Measurements from ENCODE around the gene KIAA1671. TPM values are rescaled to one million over a fixed set of nuclear protein-coding genes. Genes with fewer than 3 reads are reported as not detected.

The KIAA1671 gene
- total and polyA plus RNA-seq, 2 of the 4 experiments (the other 2 are of a cell fraction), result 0.02 TPM; not detected in 1

DNA sequence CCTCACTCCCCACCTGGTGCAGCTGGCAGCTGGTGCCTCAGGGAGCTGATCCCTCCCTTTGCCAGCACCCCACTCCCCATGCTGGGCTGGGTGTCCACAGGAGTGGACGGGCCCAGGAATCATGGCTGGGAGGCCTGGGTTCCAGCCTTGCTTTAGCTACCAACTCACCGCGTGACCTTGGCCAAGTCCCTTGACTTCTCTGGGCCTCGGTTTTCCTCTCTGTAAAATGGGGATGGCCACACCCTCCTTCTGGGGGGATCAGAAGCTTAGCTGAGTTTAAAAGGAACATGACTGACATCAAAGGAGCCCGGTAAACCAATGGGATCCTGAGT is 116.9 kb downstream of the KIAA1671 start:
- TF ChIP-seq BHLHE40 (IDR thresholded peaks at IDR 0.05; ENCODE audit: low read depth, low read length), result no peak
- TF ChIP-seq POLR2A (IDR thresholded peaks at IDR 0.05; ENCODE audit: low read depth, low read length), result no peak
- no peak for TF ChIP-seq RAD21 (IDR thresholded peaks at IDR 0.05; ENCODE audit: low read length)
- no peak for TF ChIP-seq RCOR1 (IDR thresholded peaks at IDR 0.05; ENCODE audit: insufficient replicate concordance, low read length)
- TF ChIP-seq SMC3 (IDR thresholded peaks at IDR 0.05; ENCODE audit: low read depth, low read length), result no peak
- TF ChIP-seq RFX5 (IDR thresholded peaks at IDR 0.05; ENCODE audit: low read depth, low read length), result no peak
- TF ChIP-seq FOS (IDR thresholded peaks at IDR 0.05; ENCODE audit: low read depth, low read length), result no peak
- no peak for TF ChIP-seq MAZ (IDR thresholded peaks at IDR 0.05; ENCODE audit: borderline replicate concordance, low read depth, low read length)
- TF ChIP-seq, protein P1, sequence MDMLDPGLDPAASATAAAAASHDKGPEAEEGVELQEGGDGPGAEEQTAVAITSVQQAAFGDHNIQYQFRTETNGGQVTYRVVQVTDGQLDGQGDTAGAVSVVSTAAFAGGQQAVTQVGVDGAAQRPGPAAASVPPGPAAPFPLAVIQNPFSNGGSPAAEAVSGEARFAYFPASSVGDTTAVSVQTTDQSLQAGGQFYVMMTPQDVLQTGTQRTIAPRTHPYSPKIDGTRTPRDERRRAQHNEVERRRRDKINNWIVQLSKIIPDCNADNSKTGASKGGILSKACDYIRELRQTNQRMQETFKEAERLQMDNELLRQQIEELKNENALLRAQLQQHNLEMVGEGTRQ (IDR thresholded peaks at IDR 0.05; ENCODE audit: low read depth, low read length), result no peak
- no peak for TF ChIP-seq NFE2L2 (IDR thresholded peaks at IDR 0.05; ENCODE audit: low read depth, low read length)
- TF ChIP-seq, protein P2, sequence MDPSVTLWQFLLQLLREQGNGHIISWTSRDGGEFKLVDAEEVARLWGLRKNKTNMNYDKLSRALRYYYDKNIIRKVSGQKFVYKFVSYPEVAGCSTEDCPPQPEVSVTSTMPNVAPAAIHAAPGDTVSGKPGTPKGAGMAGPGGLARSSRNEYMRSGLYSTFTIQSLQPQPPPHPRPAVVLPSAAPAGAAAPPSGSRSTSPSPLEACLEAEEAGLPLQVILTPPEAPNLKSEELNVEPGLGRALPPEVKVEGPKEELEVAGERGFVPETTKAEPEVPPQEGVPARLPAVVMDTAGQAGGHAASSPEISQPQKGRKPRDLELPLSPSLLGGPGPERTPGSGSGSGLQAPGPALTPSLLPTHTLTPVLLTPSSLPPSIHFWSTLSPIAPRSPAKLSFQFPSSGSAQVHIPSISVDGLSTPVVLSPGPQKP (IDR thresholded peaks at IDR 0.05; ENCODE audit: borderline replicate concordance, low read depth, low read length), result no peak
- TF ChIP-seq MAFK (IDR thresholded peaks at IDR 0.05; ENCODE audit: low read depth, low read length), result no peak
- TF ChIP-seq CEBPB (IDR thresholded peaks at IDR 0.05; ENCODE audit: low read depth, low read length), result no peak
- TF ChIP-seq CHD1 (IDR thresholded peaks at IDR 0.05; ENCODE audit: low read depth, low read length), result no peak
- TF ChIP-seq, protein P3, sequence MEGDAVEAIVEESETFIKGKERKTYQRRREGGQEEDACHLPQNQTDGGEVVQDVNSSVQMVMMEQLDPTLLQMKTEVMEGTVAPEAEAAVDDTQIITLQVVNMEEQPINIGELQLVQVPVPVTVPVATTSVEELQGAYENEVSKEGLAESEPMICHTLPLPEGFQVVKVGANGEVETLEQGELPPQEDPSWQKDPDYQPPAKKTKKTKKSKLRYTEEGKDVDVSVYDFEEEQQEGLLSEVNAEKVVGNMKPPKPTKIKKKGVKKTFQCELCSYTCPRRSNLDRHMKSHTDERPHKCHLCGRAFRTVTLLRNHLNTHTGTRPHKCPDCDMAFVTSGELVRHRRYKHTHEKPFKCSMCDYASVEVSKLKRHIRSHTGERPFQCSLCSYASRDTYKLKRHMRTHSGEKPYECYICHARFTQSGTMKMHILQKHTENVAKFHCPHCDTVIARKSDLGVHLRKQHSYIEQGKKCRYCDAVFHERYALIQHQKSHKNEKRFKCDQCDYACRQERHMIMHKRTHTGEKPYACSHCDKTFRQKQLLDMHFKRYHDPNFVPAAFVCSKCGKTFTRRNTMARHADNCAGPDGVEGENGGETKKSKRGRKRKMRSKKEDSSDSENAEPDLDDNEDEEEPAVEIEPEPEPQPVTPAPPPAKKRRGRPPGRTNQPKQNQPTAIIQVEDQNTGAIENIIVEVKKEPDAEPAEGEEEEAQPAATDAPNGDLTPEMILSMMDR (conservative IDR thresholded peaks at IDR 0.05; ENCODE audit: low read depth, low read length), result no peak
- no peak for TF ChIP-seq MXI1 (IDR thresholded peaks at IDR 0.05; ENCODE audit: borderline replicate concordance, low read depth, low read length)
- no peaks in the 10 kb centered on the region for H3K36me3 ChIP-seq (ENCODE audit: control insufficient read depth, insufficient read depth, low read length)
- H2AK9ac ChIP-seq (replicated peaks; ENCODE audit: low read depth, low read length, poor library complexity), result no peak overlapping the region
- H2BK5ac ChIP-seq (ENCODE audit: low read depth, low read length, poor library complexity, severe bottlenecking), result no peak overlapping the region
- H3K14ac ChIP-seq (replicated peaks; ENCODE audit: low read depth, low read length), result no peak overlapping the region
- BruUV-seq (replicated peaks), result no TSS peak
- ChIA-PET CTCF (no interaction called here), POLR2A (ENCODE audit: unreplicated experiment) (no interaction called here)
- H3K4me2 ChIP-seq (ENCODE audit: low read depth, low read length), result no peak overlapping the region
- no peak overlapping the region for H3K27ac ChIP-seq (ENCODE audit: insufficient read depth, low read length)
- H2BK120ac ChIP-seq (ENCODE audit: low read depth, low read length), result no peak overlapping the region
- H3K4me3 ChIP-seq (ENCODE audit: insufficient read depth, low read depth, low read length), result no peak overlapping the region
- WGBS, 2 experiments (ENCODE audit: extremely low coverage in 2 of 2, insufficient read length in 1 of 2), result 83% methylated on average over 1 of the region's 5 CpGs; no CpG with 5 or more reads in 1 of the 2 experiments
- no peak overlapping the region for H3K4ac ChIP-seq (ENCODE audit: low read depth, low read length)
- H2BK20ac ChIP-seq (ENCODE audit: low read depth, low read length), result no peak overlapping the region
- H3K9me3 ChIP-seq (ENCODE audit: control insufficient read depth, insufficient read depth, low read length), result no peaks in the 10 kb centered on the region
- ATAC-seq (ENCODE audit: low read depth) (no peak), DNase-seq (no peak)
- H3K9ac ChIP-seq (ENCODE audit: low read depth, low read length), result no peak overlapping the region
- no peak overlapping the region for H4K8ac ChIP-seq (ENCODE audit: low read depth in 2 of 2, low read length in 2 of 2)
- intact Hi-C loops (cut with micrococcal nuclease), result no loop called here
- H3K79me1 ChIP-seq (ENCODE audit: low read depth in 1 of 2, low read length in 2 of 2), result no peaks in the 10 kb centered on the region
- H4K20me1 ChIP-seq (ENCODE audit: insufficient read depth, low read length), result no peaks in the 10 kb centered on the region
- H3K27me3 ChIP-seq (ENCODE audit: control insufficient read depth, insufficient read depth, low read length), result peaks cover 14% of the 10 kb centered on the region
- no peak overlapping the region for H4K5ac ChIP-seq (ENCODE audit: low read depth, low read length)
- H3K23ac ChIP-seq (ENCODE audit: low read depth, low read length), result no peak overlapping the region
- dilution Hi-C loops (cut with HindIII; ENCODE audit: low sequenced_read_pairs, unreplicated experiment), result no loop called here
- H3K18ac ChIP-seq (ENCODE audit: low read depth, low read length), result no peak overlapping the region
- H2AFZ ChIP-seq (replicated peaks; ENCODE audit: low read length, poor library complexity), result no peak overlapping the region
- no peak overlapping the region for H2BK15ac ChIP-seq (ENCODE audit: low read depth, low read length)
- in situ Hi-C loops (cut with MboI; ENCODE audit: low sequenced_read_pairs), result no loop called here
- no peak overlapping the region for H3K56ac ChIP-seq (ENCODE audit: extremely low read depth, insufficient read depth, low read length)
- no peak overlapping the region for H4K91ac ChIP-seq (ENCODE audit: insufficient read depth, low read depth, low read length)
- H3K9me1 ChIP-seq (ENCODE audit: insufficient read depth, low read length), result no peaks in the 10 kb centered on the region
- no peaks in the 10 kb centered on the region for H3K4me1 ChIP-seq (ENCODE audit: control insufficient read depth, insufficient read depth, low read length)
- H2AK5ac ChIP-seq (ENCODE audit: low read depth, low read length), result no peak overlapping the region
